GM21619 (cell line): ENCODE results near the gene LTB4R2.

Source experiments
- ATAC-seq: cut with Tn5 transposase; IDR thresholded peaks from one replicate; pipeline ENCODE4 v1.9.1; 2021; ENCODE audit not compliant: unreplicated experiment

Gene LTB4R2

GRCh38 chr14:24298892-24299254 lies 11.1 kb upstream of the LTB4R2 start:
- ATAC-seq: no peak

GRCh38 chr14:24299255-24300191 lies 10.4 kb upstream of the LTB4R2 start, which contains the start of the genes DHRS1 and NOP9:
Gene DHRS1 (minus strand): TSS chr14:24299780. CDS start chr14:24299106, 674 bp downstream.
Gene NOP9 (plus strand): TSS chr14:24299850. CDS start chr14:24299955, 105 bp downstream.
- ATAC-seq: peak; percentile 61

GRCh38 chr14:24300326-24300980 lies 9.5 kb upstream of the LTB4R2 start:
- ATAC-seq: no peak

- no peak for ATAC-seq
These were observed 5.9 kb upstream of the LTB4R2 start for GRCh38 chr14:24304019-24304387.

GRCh38 chr14:24307156-24307574 lies 2.8 kb upstream of the LTB4R2 start:
- no peak for ATAC-seq

- no peak for ATAC-seq
These were observed 2.2 kb upstream of the LTB4R2 start, which contains the start of gene CIDEB for GRCh38 chr14:24307575-24308341. Gene CIDEB (minus strand): TSS chr14:24307977. CDS start chr14:24307858, 119 bp downstream.

GRCh38 chr14:24308342-24309124 lies 1.4 kb upstream of the LTB4R2 start:
- no peak for ATAC-seq

- no peak for ATAC-seq
These were observed 315 bp downstream of the LTB4R2 start for GRCh38 chr14:24310265-24310645.

- peak; percentile 54 for ATAC-seq
These were observed 985 bp downstream of the LTB4R2 start, which contains the start of gene LTB4R for GRCh38 chr14:24310646-24311604. Gene LTB4R (plus strand): TSS chr14:24311502. CDS start chr14:24315652, 4,150 bp downstream.

GRCh38 chr14:24311837-24312615 lies 2.1 kb downstream of the LTB4R2 start:
- ATAC-seq: no peak

- ATAC-seq: no peak
These were observed 3.0 kb downstream of the LTB4R2 start for GRCh38 chr14:24312736-24313507.

- ATAC-seq: no peak
These were observed 4.0 kb downstream of the LTB4R2 start for GRCh38 chr14:24313913-24314312.

- ATAC-seq: no peak
These were observed 4.6 kb downstream of the LTB4R2 start for GRCh38 chr14:24314377-24315193.

- ATAC-seq: no peak
These were observed 5.4 kb downstream of the LTB4R2 start for GRCh38 chr14:24315243-24315806.

GRCh38 chr14:24315807-24316596 lies 6.1 kb downstream of the LTB4R2 start:
- ATAC-seq: no peak

- ATAC-seq: no peak
These were observed 6.6 kb downstream of the LTB4R2 start for GRCh38 chr14:24316597-24316950.
